IPS-NIHi7 (cell line): ENCODE data around the gene PRKAG2.
A peak's percentile ranks its signal among the peaks of the same experiment; 100 is the strongest.
"Not testable (repeated sequence)": the region's sequence is repeated elsewhere in the genome, so short reads cannot be mapped to it uniquely, and the experiment has no call there.

ENCODE experiments used
- DNase-seq: peaks from one replicate; pipeline ENCODE4 v3.0.0; 2012; ENCODE audit warnings: mixed read lengths; ENCODE audit errors: extremely low spot score

PRKAG2 gene

DNA sequence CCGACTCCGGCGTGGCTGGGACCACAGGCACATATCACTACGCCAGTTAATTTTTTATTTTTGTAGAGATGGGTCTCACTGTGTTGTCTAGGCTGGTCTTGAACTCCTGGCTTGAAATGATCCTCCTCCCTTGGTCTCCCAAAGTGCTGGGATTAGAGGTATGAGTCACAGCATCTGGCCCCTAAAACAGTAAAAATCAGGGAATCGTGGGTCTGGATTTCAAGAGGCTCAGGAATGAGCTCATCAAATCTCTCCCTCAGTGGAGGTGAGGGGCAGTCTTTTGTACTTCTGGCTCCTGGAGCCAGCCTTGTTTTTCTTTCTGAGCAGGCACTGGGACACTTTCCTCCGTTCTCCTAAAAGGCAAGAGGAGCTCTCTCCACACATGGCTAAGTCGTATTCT, 325.1 kb downstream of the PRKAG2 start:
- no peak for DNase-seq

GRCh38 chr7:151550656-151551286, 326.1 kb downstream of the PRKAG2 start:
- DNase-seq, result no peak

DNA sequence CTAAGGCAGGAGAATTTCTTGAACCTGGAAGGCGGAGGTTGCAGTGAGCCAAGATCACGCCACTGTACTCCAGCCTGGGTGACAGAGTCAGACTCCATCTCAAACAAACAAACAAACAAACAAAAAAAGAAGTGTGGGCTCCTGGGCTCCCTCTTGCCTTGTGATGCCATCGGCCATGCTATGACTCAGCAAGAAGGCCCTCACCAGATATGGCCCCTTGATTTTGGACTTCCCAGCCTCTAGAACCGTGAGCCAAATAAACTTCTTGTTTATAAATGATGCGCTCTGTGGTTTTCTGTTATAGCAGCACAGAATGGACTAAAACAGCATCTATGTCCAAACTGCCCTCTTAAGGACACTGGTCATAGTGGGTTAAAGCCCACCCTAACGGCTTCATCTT, 327.3 kb downstream of the PRKAG2 start:
- no peak for DNase-seq

DNA sequence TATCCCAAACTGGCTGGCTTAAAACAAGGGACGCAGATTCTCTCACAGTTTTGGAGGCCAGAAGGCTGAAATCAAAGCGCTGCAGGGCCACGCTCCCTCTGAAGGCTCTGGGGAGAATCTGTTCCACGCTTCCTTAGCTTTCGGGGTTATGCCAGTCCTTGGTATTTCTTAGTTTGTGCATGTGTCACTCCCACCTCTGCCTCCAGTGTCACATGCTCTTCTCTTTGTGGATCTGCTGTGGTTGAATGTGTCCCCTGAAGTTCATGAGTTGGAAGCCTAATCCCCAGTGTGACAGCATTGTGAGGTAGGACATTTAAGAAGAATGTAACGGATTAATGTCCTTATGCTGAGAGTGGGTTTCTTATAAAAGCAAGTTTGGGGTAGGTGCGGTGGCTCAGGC, 327.8 kb downstream of the PRKAG2 start:
- DNase-seq, result no peak

DNA sequence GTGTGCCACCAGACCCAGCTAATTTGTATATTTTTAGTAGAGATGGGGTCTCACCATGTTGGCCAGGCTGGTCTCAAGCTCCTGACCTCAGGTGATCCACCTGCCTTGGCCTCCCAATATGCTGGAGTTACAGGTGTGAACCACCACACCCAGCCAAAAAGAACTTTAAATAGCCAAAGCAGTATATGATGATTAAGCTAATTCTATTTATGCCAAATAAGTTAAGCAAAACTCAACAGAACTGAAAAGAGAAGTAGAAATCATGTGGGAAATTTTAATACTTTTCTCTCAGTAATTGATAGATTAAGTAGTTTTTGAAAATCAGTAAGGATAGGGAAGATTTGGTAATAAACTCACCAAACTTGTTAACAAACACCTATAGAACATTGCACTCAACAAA, 332.7 kb downstream of the PRKAG2 start:
- DNase-seq, result no peak

- no peak for DNase-seq
Measured at GRCh38 chr7:151542606-151543130, 334.2 kb downstream of the PRKAG2 start.

- no peak for DNase-seq
Measured at GRCh38 chr7:151541709-151542499, 335.0 kb downstream of the PRKAG2 start.

- no peak for DNase-seq
Measured at GRCh38 chr7:151540146-151540545, 336.8 kb downstream of the PRKAG2 start.

DNA sequence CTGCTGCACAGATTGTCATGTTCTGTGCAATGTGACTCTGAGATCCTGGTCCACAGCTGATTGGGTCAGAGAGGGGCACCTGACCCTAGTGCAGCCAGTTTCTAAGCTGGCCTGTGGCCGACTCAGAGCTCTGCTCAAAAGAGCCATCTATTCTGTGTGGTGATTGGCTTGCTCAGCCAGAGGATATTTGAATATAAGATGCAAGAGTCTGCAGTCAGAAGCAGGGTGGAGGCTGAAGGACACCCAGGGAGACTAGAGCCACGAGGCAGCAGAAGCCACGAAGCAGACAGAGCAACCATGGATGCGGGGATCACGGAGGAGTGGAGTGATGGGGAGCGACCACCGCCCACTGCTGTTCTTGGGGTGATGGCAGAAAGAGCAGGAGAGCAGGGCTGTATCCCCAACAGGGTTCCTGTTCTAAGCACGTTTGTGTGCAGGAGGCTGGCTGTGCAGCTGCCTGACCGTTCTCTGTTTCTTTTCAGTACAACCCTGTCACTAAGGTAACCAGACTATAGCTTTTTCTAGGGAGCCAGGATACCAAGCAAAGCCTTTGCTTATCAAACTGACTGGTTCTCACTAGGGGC, 337.7 kb downstream of the PRKAG2 start:
- DNase-seq, result peak; percentile 46

GRCh38 chr7:151537818-151538561, 338.9 kb downstream of the PRKAG2 start:
- DNase-seq, result no peak

GRCh38 chr7:151536178-151536577, 340.7 kb downstream of the PRKAG2 start:
- DNase-seq, result not testable (repeated sequence)

- no peak for DNase-seq
Measured at GRCh38 chr7:151529842-151530241, 347.1 kb downstream of the PRKAG2 start.

DNA sequence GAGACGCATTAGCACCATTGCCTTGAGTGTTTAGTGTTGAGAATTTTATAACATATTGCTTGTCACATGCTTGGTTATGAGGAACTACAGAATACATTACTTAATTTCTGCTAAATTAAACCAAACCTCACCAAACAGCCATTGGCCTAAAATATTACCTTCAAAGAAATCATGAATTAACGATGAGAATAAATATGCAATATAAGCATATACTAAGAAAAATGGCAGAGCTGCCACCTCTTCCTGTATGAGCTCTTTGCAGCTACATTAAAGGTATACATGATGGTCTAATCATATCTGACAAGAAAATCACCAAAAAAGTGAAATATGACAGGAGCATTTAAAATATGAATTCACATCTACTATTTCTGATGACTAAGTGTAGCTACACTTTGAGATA, 352.1 kb downstream of the PRKAG2 start:
- no peak for DNase-seq

GRCh38 chr7:151524331-151524730, 352.6 kb downstream of the PRKAG2 start:
- DNase-seq, result no peak

- no peak for DNase-seq
Measured at GRCh38 chr7:151520419-151521261, 356.3 kb downstream of the PRKAG2 start.

- peak; percentile 96 for DNase-seq
Measured at GRCh38 chr7:151519765-151520418, 357.0 kb downstream of the PRKAG2 start, which contains the start of gene RHEB. RHEB (minus strand) TSS chr7:151519895; CDS start chr7:151519511, 384 bp downstream.

DNA sequence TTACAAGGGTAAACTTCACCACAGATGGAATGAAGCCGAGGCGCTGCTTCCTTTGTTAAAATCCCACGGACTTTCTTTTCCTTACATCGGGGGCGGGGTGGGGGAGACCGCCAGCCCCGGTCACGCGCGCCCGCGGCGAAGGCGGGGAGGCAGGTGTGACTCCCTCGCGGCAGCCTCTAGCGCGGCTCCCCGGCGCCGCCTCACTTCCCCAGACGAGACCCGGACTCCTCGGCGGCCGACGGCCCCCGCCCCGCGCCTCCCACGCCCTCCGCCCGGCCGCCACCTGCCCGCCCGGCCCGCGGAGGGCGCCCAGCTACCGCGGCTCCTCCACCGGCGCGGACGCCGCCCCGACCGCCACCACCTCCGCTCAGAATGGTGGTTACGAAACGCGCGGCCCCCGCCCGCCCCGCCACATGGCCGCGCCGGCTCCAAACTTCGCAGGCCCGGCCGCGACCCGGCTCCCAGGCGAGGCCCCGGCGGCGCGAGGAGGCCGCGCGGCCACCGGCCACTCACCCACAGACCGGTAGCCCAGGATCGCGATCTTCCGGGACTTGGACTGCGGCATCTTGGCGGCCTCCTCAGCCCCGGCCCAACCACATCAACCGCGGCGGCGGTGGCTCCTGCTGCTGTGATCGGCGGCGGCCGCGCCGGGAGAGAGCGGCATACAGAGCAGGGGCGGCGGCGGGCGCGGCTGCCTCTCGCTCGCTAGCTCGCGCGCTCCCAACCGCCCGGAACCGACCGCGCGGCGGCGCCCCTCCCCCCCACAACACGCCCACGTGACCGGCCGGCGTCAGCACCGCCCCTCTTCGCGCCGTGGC, 357.8 kb downstream of the PRKAG2 start:
- not testable (repeated sequence) for DNase-seq

GRCh38 chr7:151518105-151518946, 358.6 kb downstream of the PRKAG2 start:
- DNase-seq, result no peak
